NCI-H1694 (cell line): ENCODE measurements around the gene NFIC.
"Not testable (repeated sequence)": the region's sequence is repeated elsewhere in the genome, so short reads cannot be mapped to it uniquely, and the experiment has no call there.

Source experiments
- DNase-seq: peaks from one replicate; lab custom pipeline; 2025; lab: John Stamatoyannopoulos, UW

Gene NFIC

DNA sequence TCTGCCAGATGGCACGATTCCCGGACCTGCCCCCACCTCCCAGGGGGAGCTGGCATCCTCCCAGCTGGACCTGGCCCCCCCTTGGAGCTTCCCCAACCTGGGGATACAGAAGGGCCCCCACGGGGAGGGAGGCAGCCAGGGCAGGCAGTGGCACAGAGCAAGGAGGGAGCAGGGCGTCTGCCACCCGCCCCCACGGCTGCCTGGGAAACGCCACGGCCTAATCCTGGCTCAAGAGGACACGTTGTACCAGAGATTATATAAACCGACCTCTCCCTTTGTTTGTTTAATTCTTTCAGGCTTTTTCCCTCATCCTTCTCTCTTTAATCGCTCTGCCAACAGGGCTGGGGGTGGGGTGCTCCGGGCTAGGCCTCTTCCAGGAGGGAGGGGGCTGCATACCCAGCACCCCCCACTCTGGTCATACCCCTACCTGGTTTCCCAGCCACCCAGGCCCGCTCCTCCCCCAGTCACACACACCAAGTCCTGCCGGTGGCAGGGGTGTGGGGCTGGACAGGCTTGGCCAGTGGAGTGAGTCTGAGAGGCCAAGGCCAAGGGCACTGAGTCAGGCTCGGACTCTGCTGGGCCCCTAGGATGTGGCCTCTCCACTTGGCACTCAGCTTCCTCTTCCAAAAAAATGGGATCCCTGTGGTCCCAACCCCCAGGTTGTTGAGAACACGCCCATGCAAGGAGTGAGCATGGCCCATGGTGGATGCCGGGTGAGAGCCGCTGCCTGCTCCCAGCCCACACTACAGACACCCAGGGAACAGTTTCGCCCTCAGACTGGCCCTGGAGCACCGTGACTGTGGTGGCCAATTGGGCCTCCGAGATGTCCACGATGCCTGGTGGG lies 29.5 kb upstream of the NFIC start:
- no peak for DNase-seq

GRCh38 chr19:3338541-3339181 lies 27.7 kb upstream of the NFIC start:
- DNase-seq, result no peak

GRCh38 chr19:3340340-3340739 lies 26.0 kb upstream of the NFIC start:
- no peak for DNase-seq

DNA sequence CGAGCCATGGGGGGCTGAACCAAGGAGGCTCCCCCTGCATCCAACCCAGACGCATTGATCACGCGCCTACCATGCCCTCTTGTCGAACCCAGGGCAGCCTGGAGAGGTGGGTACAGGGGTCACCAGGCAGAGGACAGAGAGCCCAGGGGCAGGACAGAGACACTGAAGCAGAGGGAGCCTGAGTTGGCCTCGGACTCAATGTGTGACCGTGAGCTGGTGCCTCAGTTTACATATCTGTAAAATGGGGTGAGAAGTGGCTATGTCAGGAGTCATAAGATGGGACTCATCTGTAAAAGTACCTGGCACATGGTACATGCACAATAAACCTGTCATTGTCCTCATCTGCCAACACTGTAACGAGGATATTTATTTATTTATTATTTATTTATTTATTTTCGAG lies 24.1 kb upstream of the NFIC start:
- DNase-seq, result no peak

- not testable (repeated sequence) for DNase-seq
Measured at GRCh38 chr19:3342962-3343361, 23.4 kb upstream of the NFIC start.

- peak; percentile 32 for DNase-seq
Measured at GRCh38 chr19:3343619-3344502, 22.5 kb upstream of the NFIC start.

- no peak for DNase-seq
Measured at GRCh38 chr19:3344608-3345598, 21.5 kb upstream of the NFIC start.

DNA sequence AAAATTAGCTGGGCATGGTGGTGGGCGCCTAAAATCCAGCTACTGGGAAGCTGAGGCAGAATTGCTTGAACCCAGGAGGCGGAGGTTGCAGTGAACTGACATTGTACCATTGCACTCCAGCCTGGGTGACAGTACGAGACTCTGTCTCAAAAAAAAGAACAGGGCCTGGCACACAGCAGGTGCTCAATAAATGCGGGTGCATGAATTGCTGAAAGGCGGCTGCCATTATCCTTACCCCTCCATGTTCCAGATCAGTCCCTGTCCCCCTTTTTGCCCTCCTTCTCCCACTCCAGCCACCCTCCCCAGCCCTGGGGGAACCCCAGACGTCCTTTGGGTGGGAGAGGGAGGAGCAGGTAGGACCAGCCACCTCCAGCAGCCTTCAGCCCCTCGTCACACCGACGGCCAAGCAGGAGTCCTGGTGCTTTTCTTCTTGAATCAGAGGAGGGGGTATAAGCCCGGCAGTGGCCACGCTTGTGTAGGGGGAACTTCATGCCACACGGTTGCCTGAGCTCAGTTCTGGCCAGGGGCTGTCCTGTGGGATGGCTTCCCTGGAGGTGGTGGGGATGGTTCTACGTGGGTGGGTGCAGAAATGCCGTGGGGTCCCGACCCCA lies 20.4 kb upstream of the NFIC start:
- DNase-seq, result no peak

DNA sequence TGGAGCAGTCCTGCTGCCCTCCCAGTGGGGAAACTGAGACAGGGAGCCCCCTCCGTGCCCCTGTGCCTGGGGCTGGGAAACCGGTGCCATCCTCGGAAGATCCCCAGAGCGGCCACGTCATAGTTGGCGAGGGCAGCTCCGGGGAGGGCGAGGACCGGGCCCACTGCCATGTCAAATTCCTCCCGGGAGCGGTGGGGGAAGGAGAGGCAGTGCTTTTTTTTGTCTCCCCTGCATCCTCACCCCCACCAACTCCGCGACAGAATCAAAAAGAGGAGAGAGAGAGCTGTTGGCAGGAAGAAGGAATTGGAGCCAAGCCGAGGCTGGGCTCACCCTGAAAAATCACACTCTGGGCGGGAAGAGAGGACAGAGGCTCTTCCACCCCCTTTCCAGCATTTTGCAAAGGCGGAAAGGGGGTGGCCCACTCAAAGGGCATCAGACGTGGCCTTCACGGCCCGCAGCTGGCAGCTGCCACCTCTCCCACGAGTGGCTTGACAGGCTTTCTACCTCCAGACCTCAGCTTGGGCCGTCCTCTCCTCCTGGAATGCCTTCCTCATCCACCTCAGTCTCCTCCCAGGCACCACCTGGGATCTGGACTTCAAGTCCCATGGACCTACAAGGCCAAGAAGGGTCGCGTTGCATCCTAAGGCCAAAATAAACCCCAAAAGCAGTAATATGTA lies 19.6 kb upstream of the NFIC start:
- DNase-seq, result peak; percentile 76

DNA sequence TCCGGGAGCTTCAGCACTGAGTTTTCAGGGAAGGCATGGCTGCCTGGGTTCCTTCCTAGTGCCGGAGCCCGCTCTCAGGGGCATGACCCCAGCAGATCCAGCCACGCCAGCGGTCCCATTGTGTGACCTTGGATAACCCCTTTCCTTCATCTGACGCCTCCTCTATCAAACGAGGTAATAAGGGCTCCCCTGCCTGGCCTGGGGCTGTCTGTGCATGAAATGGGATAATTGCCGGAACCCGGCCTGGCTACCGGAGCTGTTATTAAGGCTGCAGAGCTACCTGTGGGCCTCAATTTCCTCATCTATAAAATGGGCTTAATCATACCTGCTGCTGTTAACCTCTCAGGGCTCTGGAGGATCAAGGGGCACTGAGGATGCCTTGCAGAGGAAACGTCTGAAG lies 18.3 kb upstream of the NFIC start:
- DNase-seq, result no peak

GRCh38 chr19:3348469-3348868 lies 17.9 kb upstream of the NFIC start:
- DNase-seq, result not testable (repeated sequence)

DNA sequence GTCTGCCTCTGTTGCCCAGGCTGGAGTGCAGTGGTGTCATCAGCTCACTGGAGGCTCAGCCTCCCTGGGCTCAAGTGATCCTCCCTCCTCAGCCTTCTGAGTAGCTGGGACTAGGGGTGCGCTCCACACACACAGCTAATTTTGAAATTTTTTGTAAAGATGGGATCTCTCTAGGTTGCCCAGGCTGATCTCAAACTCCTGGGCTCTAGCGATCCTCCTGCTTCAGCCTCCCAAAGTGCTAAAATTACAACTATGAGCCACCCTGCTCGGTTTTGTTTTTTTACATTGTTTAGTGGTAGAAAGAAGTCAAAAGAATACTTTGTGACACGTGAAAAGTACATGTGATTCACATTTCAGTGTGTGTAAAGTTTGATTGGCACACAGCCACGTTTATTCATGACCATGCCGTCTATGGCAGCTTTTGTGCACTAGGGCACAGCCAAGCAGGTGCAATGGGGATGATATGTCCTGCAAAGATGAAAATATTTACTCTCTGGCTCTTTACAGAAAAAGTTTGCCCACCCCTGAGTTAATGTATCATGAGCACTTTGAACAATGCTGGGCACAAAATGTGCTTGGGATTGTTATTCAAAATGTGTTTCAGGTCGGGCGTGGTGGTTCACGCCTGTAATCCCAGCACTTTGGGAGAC lies 16.2 kb upstream of the NFIC start:
- DNase-seq, result no peak

- DNase-seq, result no peak
Measured at GRCh38 chr19:3351702-3352447, 14.5 kb upstream of the NFIC start.

DNA sequence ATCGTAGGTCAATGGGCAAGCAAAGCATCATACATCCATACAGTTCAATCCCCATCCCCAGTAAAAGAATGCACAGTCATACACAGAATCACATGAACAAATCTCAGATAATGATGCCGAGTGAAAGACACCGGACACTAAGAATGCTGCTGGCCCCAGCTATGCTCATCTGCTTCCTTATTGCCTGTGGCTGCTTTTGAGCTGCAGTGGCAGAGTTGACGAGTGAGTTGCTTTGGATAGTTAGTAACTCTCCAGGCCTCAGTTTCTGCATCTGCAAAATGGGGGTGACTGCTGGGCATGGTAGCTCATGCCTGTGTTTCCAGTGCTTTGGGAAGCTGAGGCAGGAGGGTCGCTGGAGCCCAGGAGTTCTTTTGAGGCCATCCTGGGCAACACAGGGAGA lies 12.9 kb upstream of the NFIC start:
- DNase-seq, result no peak

DNA sequence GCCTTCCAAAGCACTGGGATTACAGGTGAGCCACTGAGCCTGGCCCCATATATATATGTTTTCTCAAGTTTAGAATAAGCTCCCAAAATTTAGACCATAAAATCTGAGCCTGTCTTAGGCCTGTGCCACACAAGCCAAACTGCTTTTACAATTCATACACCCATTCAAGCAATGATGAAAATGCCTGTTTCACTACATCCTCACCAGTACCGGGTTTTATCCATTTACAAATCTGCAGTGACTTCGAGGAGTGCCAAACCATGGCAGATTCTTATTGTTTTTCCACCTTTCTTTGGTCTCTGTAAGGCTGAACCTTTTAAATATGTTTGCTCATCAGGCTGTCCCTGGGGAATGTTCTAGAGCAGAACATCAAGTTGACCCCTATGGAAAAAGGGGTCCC lies 9.6 kb upstream of the NFIC start:
- no peak for DNase-seq

DNA sequence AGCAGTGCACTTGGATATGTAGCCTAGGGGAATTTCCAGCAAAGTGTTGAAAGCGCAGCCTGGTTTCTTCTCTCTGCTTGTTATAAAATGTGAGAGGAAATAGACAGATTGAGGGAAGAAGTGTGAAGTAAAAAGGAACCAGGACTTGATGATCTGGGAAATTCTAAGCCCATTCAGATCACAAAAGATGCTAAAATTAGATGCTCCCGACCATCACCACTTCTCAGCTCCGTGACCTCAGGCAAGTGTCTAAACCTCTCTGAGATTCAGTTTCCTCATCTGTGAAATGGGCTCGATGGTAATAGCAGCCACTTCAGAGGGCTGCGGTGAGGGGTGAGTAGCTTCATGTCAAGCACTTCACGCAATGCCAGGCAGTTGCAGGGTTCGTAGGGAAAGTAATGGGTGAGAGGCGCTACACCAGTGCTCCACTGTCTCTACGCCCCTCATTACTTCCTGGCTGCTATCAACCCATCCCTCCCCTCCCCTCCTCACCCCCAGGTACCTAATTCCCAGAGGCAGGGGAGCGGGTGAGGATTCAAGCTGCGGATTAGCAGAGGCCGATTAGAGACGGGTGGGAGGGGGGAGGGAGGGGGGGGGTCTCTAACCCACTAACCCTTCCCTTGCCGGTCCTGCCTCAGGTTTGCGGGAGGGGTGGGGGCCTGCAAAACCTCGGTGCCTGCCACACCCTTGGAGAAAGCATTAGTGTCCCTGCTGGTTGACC lies 9.0 kb upstream of the NFIC start:
- no peak for DNase-seq

DNA sequence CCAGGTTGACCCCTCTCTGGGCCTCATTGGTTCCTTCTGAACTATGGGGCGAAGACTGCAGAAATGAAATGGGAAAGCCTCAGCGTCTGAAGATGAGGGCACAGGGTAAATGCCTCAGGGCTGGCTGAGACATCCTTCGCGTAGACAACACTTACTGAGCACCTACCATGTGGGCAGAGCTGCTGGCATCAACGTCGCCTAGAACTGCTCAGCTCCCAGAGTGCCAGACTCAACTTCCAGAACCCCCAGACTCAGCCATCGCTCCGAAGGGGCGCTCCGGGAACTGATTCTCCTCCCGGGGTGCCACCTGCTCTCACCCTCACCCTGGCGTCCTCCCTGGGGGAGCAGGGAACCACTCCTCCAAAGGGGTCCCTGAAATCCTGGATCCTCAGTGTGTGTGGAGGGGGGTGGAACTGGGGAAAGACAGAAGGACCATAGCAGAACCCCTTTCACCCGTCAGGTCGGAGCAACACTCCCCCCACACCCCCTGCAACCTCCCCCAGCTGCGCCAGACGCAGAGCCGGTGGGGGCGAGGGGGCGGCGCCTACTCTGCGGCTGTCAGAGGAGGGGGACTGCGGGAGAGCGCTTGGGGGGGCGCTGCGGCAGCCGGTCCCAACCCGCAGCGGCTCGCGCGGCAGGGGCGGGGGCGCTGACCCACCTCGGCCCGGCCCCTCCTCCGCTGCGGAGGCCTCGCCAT lies 8.2 kb upstream of the NFIC start:
- DNase-seq, result no peak

DNA sequence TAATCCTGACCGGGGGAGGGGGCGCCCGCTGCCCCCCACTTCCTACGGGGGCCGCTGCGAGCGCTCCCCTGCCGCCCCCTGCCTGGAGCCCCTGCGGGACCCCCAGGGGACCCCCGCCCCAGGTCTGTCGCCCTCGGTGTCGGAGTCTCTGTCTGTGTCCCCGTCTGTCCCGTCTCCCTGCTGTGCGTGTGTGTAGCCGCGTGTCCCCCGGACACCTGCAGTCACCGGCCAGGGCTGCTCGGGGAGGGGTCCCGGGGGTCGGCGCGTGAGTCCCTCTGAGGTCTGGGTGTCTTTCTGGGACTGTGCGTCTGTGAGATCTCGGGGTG lies 7.7 kb upstream of the NFIC start:
- no peak for DNase-seq
